Parathyroid adenoma (tissue), 2 donors: ENCODE data around the gene GGA2.
"Not testable (repeated sequence)": the region's sequence is repeated elsewhere in the genome, so short reads cannot be mapped to it uniquely, and the experiment has no call there.

Experiments used
- H2AFZ ChIP-seq: fragments of 300-600 bp; sonication (generic); one replicate; pipeline ENCODE4 v1.7.0; 2017; ENCODE audit warnings: antibody characterized with exemption, mild to moderate bottlenecking
- H3K27ac ChIP-seq: fragments of 300-600 bp; sonication (generic); one replicate; pipeline ENCODE4 v1.7.0; 2017
- H3K27me3 ChIP-seq: fragments of 300-600 bp; sonication (generic); one replicate; pipeline ENCODE4 v1.7.0; 2017; ENCODE audit warnings: low read length; ENCODE audit not compliant: control insufficient read depth, insufficient read depth
- H3K36me3 ChIP-seq: fragments of 300-600 bp; sonication (generic); one replicate; pipeline ENCODE4 v1.7.0; 2017; ENCODE audit warnings: low read length; ENCODE audit not compliant: control insufficient read depth, insufficient read depth
- H3K4me1 ChIP-seq: fragments of 300-600 bp; sonication (generic); one replicate; pipeline ENCODE4 v1.7.0; 2017; ENCODE audit warnings: control low read depth
- H3K4me2 ChIP-seq: fragments of 300-600 bp; sonication (generic); one replicate; pipeline ENCODE4 v1.7.0; 2017; ENCODE audit warnings: low read length
- H3K4me3 ChIP-seq: fragments of 300-600 bp; sonication (generic); one replicate; pipeline ENCODE4 v1.7.0; 2017; ENCODE audit warnings: low read depth, low read length
- H3K79me2 ChIP-seq: fragments of 300-600 bp; sonication (generic); one replicate; pipeline ENCODE4 v1.7.0; 2017; ENCODE audit warnings: control low read depth
- H3K9ac ChIP-seq: fragments of 300-600 bp; sonication (generic); one replicate; pipeline ENCODE4 v1.7.0; 2017; ENCODE audit warnings: mild to moderate bottlenecking
- H3K9me3 ChIP-seq: fragments of 300-600 bp; sonication (generic); one replicate; pipeline ENCODE4 v1.7.0; 2017; ENCODE audit warnings: low read length; ENCODE audit not compliant: control insufficient read depth
- TF ChIP-seq, protein P1 (sequence below): fragments of 300-600 bp; sonication (generic); IDR thresholded peaks from one replicate; pipeline ENCODE4 v1.7.0; 2017; ENCODE audit warnings: antibody characterized with exemption, mild to moderate bottlenecking
- donor health status: primary hyperparathyroidism.

GGA2 gene

DNA sequence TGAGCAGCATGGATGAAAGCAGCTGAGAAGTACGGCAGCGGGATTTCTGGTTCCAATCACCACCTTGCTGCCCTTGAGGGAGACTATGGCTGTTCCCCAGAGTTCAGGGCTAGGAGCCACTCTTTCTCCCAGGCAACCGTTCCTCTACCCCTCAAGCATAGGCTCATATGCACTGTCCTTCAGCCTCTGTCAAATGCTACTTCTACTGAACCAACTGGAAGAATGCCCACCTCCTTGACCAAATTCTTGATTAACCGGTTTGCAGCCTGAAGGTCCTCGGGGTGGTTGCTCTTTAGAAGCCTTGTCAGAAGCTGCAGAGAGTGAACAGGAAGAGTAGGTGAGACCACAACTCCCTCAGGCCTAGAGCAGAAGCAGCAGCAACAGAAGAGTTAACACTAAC, 23.8 kb downstream of the GGA2 start:
- Histone ChIP-seq H3K9me3 (no peaks in the 10 kb centered on the region), H3K4me2 (no peak overlapping the region), H3K9ac (no peak overlapping the region), H3K27me3 (no peaks in the 10 kb centered on the region), H3K36me3 (no peaks in the 10 kb centered on the region), H3K4me3 (no peak overlapping the region), H3K79me2 (peaks cover 9% of the 10 kb centered on the region), H3K4me1 (no peaks in the 10 kb centered on the region), H2AFZ (no peak overlapping the region), H3K27ac (no peak overlapping the region)
- TF ChIP-seq, protein P1, sequence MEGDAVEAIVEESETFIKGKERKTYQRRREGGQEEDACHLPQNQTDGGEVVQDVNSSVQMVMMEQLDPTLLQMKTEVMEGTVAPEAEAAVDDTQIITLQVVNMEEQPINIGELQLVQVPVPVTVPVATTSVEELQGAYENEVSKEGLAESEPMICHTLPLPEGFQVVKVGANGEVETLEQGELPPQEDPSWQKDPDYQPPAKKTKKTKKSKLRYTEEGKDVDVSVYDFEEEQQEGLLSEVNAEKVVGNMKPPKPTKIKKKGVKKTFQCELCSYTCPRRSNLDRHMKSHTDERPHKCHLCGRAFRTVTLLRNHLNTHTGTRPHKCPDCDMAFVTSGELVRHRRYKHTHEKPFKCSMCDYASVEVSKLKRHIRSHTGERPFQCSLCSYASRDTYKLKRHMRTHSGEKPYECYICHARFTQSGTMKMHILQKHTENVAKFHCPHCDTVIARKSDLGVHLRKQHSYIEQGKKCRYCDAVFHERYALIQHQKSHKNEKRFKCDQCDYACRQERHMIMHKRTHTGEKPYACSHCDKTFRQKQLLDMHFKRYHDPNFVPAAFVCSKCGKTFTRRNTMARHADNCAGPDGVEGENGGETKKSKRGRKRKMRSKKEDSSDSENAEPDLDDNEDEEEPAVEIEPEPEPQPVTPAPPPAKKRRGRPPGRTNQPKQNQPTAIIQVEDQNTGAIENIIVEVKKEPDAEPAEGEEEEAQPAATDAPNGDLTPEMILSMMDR = no peak

- Histone ChIP-seq H3K27me3 (no peaks in the 10 kb centered on the region), H2AFZ (no peak overlapping the region), H3K27ac (no peak overlapping the region), H3K36me3 (no peaks in the 10 kb centered on the region), H3K4me3 (no peak overlapping the region), H3K4me1 (no peaks in the 10 kb centered on the region), H3K79me2 (peaks cover 9% of the 10 kb centered on the region), H3K4me2 (no peak overlapping the region), H3K9ac (no peak overlapping the region), H3K9me3 (no peaks in the 10 kb centered on the region)
- TF ChIP-seq, protein P1 = no peak
Measured at GRCh38 chr16:23485841-23486240, 24.5 kb downstream of the GGA2 start.

DNA sequence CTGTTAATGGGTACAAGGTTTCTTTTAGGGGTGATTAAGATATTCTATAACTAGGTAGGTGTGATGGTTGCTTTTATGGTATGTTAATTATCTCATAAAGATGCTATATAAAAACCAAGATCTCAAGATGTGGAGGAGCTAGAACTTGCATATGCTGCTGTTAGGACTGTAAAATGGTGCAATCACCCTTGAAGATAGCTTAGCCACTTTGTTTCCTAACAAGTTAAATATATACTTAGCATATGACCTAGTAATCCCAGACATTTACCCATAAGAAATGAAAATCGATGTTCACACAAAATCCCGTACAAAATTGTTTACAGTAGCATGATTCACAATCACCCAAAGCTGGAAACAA, 25.1 kb downstream of the GGA2 start:
- Histone ChIP-seq H3K4me1 (no peaks in the 10 kb centered on the region), H3K4me3 (no peak overlapping the region), H3K9ac (no peak overlapping the region), H2AFZ (no peak overlapping the region), H3K79me2 (peaks cover 9% of the 10 kb centered on the region), H3K36me3 (no peaks in the 10 kb centered on the region), H3K9me3 (no peaks in the 10 kb centered on the region), H3K27me3 (no peaks in the 10 kb centered on the region), H3K4me2 (no peak overlapping the region), H3K27ac (no peak overlapping the region)
- TF ChIP-seq, protein P1 = no peak

- Histone ChIP-seq H3K9ac (no peak overlapping the region), H2AFZ (no peak overlapping the region), H3K27me3 (no peaks in the 10 kb centered on the region), H3K79me2 (peaks cover 9% of the 10 kb centered on the region), H3K9me3 (no peaks in the 10 kb centered on the region), H3K36me3 (no peaks in the 10 kb centered on the region), H3K4me1 (no peaks in the 10 kb centered on the region), H3K27ac (no peak overlapping the region), H3K4me2 (no peak overlapping the region), H3K4me3 (no peak overlapping the region)
- TF ChIP-seq, protein P1 = no peak
Measured at GRCh38 chr16:23484510-23485256, 25.6 kb downstream of the GGA2 start.

- not testable (repeated sequence) for H3K79me2 ChIP-seq, H3K4me2 ChIP-seq, H3K9ac ChIP-seq, H2AFZ ChIP-seq, H3K4me1 ChIP-seq, H3K27ac ChIP-seq, H3K4me3 ChIP-seq, H3K9me3 ChIP-seq, H3K27me3 ChIP-seq, H3K36me3 ChIP-seq
Measured at GRCh38 chr16:23483492-23483891, 26.8 kb downstream of the GGA2 start.
